Posterior vena cava (tissue), 2 donors: Measurements from ENCODE around the gene KCNJ13. TPM values are rescaled to one million over a fixed set of nuclear protein-coding genes. Genes with fewer than 3 reads are reported as not detected.

Experiments
- DNase-seq: peaks from one replicate; pipeline ENCODE4 v3.0.0-alpha.2; 2020; ENCODE audit warnings: low spot score
- intact Hi-C, 2 donors: fragments of 100-400 bp; cut with DNase I; formaldehyde crosslinking; loops; one replicate each; pipeline versions ENCODE4 v1.14.1 to v1.14.2; 2022 to 2023
- long read RNA-seq, 2 donors: library from polyadenylated mRNA; unstranded; transcript quantifications; one replicate each; pipeline ENCODE4 v2.0.0, GENCODE V29; 2020 to 2021
- total RNA-seq, 2 donors: library from RNA; stranded (reverse); fragmentation: NEBNext Ultra II Directional; extraction: Animal tissue kit (Norgen Biotek cat#: 25700); gene quantifications; one replicate each; pipeline ENCODE4 v1.2.1, GENCODE V29; 2021
- donor health status: DM: yes; HTN: yes; CAD: no.
- donor health status: DM: yes; HTN: yes; CAD: no.

KCNJ13 gene
- not detected for total RNA-seq
- long read RNA-seq, donor 1 = 0 reads
- long read RNA-seq, donor 2 = 0 reads

DNA sequence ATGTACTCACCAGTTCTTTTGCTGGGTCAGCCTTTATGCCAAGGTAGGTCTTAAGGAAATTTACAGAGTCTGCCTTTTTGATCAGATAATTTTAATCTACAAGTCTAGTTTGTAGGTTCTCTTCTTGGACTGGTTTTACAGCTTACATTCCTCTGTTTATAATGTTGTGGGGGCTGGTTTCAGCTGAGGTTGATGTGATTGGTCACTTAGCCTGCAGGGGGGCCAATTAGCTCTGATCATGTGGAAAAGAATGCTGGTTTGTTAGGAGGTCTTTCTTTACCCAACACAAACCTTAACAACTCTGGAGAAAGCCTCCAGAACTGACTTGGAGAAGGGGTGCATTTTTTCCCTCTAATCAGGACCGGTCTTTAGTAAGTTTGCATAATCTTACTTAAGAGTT lies at the start of gene KCNJ13:
Gene KCNJ13, minus strand, starts transcription at position 131 of the 400 bp plus-strand sequence. CDS start 5,203 bp downstream, outside the sequence.
- intact Hi-C loops = no loop called here
- DNase-seq = no peak

DNA sequence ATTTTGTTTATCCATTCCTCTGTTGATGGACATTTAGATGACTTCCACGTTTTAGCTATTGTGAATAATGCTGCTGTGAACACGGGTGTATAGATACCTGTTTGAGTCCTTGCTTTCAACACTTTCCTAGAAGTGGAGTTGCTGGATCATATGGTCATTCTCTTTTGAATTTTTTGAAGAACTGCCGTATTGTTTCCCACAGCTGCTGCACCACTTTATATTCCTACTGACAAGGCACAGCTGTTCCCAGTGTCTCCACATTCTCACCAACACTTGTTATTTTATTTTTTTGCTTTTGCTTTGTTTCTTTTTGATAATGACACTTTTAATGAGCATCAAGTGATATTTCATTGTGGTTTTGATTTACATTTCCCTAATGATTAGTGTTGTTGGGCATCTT lies 41.4 kb upstream of the KCNJ13 start:
- DNase-seq = no peak
- intact Hi-C loops = no loop called here

DNA sequence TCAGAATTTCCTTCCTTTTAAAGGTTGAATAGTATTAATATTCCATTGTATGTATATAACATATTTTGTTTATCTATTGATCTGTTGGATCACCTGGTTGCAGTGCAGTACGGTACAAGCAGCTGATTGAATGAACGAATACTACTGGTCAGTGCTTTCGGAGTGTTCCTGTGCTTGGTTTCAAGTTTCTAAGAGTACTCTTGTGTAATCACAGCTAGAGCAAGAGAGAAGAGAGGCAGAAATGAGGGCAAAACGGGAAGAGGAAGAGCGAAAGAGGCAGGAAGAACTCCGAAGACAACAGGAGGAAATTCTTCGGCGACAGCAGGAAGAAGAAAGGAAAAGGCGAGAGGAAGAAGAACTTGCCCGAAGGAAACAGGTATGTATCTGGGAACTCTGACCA lies 40.3 kb upstream of the KCNJ13 start:
- intact Hi-C loops = no loop called here

DNA sequence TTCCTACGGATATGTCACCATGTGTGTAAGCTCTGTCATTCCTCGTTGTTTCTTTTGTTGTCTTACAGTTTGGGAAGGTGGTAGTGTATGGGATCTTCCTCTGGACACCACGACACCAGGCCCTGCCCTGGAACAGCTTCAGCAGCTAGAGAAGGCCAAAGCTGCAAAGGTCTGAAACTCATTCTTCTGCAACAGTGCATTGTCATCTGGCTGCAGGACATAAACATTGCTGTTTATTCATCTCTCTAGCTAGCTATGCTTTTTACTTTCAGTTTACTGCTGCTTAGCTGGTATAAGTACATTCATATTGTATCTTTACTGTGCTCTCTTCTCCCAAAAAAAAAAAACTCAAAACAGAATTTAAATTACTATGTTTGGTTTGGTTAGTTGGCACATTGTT lies 39.2 kb upstream of the KCNJ13 start:
- DNase-seq = no peak
- intact Hi-C loops = no loop called here

More for the DNA sequence above, 40.3 kb upstream of the KCNJ13 start:
- DNase-seq = no peak

DNA sequence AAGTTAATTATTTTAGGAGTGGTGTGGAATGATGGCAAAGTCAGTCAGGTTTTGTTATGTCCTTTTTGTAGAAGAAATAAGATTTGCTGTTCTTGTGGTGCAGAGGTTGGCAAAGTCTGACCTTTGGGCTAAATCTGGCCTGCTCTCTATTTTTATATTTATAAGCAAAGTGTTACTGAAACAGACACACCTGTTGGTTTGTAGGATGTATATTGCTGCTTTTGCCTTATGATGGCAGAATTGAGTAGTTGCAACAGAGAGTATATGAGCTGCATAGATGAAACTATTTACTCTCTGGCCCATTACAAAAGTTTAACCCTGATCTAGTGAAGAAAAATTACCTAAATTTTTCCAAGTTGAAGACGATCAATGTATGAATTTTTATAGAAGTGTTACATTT lies 34.1 kb upstream of the KCNJ13 start:
- intact Hi-C loops = no loop called here
- DNase-seq = no peak

DNA sequence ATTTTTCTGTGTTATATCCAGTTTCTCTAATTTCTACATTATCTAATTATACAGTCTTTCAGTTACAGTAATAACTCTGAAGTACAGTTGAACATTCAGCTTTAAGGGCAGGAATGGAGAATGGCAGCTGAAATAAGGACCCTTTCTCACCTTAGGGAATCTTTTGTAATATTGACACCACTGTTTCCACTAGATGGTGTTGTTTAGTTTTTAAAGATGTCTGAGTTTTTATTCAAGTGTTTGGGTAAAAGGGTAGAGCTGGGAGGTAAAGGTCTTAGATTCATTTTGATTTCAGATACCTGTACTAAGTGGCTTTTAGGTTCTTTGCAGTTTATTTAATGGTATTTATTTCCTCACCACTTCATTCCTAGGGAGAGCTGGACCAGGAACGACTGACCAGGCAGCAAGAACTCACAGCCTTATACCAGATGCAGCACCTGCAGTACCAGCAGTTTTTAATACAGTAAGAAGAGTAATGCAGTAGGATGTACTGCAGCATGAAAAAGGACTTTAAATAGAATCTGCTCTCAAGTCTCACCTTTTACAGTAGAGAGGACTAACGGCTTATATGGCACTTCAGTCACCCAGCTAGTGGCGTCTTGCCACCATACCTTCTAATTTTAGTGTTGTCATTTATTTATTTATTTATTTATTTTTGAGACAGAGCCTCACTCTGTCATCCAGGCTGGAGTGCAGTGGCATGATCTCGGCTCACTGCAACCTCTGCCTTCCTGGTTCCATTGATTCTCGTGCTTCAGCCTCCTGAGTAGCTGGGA lies 33.2 kb upstream of the KCNJ13 start:
- DNase-seq = no peak
- intact Hi-C loops = no loop called here

DNA sequence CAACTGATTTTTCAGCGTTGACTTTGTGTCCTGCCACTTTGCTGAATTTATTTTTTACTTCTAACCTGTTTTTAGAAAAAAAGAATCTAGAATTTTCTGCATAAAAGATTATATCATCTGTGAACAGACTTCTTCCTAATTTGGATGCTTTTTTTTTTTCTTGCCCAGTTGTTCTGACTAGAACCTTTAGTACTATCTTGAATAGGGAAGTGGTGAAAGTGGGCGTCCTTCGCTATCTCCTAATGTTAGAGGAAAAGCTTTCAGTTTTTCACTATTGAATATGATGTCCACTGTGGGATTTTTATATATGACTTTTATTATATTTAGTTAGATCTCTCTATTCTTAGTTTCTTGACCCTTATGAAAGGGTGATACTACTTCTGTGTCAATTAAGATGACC lies 25.7 kb upstream of the KCNJ13 start:
- intact Hi-C loops = no loop called here
- DNase-seq = no peak

DNA sequence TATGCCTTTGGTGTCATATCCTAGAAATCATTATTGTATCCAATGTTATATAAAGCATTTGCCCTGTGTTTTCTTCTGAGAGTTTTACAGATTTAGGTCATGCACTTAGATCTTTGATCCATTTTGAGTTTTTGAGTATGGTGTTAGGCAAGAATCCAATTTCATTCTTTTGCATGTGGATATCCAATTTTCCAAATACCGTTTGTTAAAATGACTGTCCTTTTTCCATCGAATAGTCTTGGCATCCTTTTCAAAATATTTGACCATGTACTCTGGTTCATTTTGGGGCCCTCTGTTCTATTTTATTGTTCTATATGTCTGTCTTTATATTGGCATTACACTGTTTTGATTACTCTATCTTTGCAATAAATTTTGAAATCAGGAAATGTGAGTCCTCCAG lies 23.8 kb upstream of the KCNJ13 start:
- intact Hi-C loops = no loop called here
- DNase-seq = no peak

DNA sequence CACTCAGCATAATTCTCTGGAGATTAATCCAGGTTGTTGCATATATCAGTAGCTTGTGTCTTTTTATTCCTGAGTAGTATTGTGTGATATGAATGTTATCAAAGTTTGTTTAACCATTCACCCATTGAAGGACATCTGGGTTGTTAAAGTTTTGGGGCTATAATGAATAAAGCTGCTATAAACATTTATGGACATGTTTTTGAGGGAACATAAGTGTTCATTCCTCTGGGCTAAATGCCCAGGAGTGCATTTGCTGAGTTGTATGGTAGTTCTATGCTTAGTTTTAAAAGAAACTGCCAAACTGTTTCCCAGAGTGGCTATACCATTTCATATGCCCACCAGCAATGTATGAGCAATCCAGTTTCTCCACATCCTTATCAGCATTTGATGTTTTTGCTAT lies 21.8 kb upstream of the KCNJ13 start:
- DNase-seq = no peak
- intact Hi-C loops = no loop called here

DNA sequence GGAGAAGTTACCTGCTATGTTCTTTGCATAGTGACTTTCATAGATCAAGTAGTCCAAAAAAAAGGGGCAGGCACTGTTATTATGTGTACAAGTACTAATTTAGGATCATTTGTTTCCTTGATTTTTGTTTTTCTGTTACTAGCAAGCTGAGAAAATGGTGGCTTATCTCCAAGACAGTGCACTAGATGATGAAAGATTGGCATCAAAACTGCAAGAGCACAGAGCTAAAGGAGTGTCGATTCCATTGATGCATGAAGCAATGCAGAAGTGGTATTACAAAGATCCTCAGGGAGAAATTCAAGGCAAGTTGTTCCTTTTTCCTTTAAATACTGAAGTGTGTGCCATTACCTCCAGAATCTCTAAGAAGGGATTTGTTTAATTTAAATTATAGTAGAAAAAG lies 19.6 kb upstream of the KCNJ13 start:
- intact Hi-C loops = no loop called here
- DNase-seq = no peak

DNA sequence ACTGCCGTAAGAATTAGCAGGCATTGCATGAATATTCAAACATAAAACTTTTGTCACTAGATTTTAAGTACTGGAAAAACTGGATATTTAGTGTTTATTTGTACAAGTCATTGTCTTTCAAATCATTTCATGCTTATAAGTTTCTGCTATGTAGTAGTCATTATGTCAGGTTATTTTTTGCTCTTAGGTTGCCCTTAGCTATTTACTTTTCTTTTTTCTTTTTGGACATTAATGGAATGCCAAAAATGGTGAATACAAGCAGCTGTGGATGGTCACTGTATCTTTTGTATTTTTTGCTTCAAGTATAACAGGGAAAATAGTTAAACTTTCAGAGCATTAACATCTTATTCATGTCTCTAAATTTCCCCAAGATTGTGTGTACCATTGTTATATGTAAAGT lies 18.6 kb upstream of the KCNJ13 start:
- intact Hi-C loops = no loop called here
- no peak for DNase-seq

DNA sequence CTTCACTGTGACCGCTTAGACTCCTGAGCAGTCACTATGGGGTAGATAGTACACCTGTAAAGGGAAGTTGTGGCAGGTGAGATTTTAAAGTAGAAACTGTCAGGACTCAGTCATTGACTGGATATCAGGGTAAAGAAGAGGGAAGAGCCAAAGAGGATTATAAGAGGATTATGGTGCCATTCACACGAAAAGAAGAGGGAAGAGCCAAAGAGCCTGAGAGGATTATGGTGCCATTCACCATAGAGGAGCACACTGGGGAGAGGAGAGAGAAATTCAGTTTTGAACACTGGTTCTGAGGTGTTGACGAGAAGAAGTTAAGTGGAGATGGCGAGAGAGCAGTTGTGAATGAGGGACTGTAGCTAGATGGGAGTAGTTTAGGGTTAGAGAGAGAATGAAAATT lies 16.9 kb upstream of the KCNJ13 start:
- no peak for DNase-seq
- intact Hi-C loops = no loop called here

DNA sequence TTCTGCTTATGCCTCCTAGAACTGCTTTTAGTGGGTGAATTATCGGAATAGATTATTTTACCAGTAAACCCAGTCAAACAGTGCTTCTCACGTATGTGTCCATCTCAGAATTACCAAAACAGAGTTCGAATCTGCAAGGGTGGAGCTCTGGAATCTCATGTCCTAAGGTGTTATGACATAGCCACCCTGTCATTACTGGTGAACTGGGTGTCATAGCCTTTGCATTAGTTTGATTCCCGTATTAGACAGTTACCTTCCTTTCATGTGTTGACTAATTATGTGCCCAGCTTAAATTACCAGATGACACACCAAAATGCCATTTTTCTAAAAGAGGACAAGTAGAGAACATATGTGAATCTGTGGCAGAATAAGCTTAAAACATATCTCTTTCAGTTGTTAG lies 15.2 kb upstream of the KCNJ13 start:
- intact Hi-C loops = no loop called here
- DNase-seq = no peak

DNA sequence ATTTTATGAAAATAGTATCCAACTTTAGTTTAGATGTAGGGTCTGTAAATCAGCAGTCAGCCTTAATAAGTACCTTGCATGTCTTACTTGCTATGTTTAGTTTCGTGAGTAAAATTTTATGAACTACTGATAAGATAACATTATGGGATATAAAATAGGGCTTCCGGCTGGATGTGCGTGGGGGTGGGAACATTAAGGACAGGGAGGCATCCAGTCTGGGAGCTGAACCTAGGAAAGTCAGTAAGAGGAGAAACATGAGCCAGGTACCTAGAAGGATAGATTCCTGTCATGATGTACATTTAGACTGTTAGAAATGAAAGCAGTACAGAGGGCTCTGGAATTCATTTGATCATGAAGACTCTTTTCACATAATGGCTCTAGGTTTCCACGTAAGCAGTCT lies 12.7 kb upstream of the KCNJ13 start:
- intact Hi-C loops = no loop called here
- DNase-seq = no peak

DNA sequence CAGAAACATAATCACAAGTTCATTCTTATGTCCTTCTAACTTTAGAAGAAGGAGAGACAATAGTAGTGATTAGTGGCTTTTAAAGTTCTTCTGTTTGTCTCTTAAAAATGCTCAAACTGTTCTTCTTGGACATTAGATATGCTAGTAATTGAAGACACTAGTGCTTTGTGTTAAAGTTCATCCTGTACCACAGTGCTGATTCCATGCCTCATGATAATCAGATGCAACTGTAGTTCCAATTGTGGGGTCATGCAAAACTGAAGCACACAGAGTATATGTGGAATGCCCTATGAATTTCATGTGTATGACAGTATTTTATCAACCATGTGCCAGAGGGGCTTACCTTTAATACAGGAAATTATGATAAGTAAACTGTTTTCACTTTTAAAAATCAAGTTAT lies 11.4 kb upstream of the KCNJ13 start:
- intact Hi-C loops = no loop called here
- DNase-seq = no peak

DNA sequence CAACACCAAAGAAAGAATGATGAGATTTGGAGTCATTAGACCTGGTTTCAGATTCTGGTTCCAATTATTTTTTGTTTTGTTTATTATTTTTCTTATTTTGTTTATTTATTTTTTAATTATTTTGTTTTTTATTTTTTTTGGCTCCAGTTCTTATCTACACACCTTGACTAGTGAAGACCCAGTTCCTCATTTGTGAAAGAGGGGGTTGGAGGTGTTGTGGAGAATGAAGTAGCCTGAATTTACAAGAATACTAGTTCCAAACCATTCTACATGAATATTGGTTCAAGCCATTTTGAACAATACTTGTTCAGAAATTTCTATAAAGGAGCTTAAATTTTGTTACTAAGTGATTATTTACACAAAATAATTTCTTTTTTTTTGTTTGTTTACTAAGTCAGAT lies 6.9 kb upstream of the KCNJ13 start:
- no peak for DNase-seq
- intact Hi-C loops = no loop called here

DNA sequence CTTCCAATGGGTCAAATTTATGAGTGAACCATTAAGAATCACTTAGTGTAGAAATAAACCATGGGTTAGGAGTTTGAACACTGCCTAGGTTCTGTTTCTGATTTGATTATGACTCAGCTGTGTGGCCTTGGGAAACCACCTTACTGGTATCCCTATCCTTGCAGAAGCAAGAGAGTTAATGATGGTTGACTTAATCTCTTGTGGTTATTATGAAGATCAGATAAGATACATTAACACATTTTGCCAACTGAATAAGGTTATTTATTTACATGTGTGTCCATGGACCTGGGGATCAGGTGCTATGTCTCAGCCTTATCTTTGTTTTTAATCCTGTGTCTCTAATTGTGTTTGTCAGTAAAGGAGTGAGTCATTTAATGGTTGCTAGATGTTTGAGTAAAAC lies 5.4 kb upstream of the KCNJ13 start:
- no peak for DNase-seq
- intact Hi-C loops = loop anchor here in 1 of 2 donors (1.0 kb wide), 1 partner anchor 18 kb away; no protein-coding TSS in a partner anchor

DNA sequence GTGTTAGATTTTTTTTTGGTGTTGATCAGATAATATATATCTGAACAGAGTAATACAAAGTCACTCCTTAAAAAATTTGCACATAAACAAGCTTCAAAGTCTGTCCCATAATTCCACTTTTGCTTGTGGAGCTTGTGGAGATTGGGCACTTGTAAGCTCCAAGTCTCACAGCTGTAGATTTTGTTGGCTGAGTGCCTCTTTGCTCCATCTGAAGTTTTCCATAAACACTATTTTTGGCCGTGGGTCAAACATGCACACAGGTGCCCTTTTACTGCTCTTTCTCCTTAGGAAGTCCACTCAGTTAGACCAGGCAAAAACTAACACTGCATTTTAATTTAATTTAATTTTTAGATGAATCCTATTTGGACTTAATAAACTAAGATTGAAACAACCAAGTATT lies 3.6 kb upstream of the KCNJ13 start:
- DNase-seq = no peak
- intact Hi-C loops = no loop called here

DNA sequence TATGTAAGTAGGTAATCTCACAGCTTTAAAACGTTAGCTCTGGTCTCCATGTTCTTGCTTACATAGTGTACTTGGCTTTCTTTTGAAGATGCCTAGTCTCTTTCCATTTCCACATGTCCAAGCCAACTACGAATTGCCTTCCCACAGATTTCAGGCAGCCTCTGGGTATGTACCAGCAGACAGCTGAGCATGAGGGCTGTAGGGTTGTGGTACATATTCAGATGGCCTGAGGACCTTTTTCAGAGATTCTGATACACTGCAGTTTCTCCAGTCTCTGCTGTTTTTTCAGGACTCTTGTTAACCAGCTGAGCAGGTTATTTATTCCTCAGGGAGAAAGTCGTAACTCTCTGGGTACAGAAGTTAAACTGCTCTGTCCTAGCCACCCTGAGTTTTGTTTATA lies 3.1 kb upstream of the KCNJ13 start:
- no peak for DNase-seq
- intact Hi-C loops = no loop called here

DNA sequence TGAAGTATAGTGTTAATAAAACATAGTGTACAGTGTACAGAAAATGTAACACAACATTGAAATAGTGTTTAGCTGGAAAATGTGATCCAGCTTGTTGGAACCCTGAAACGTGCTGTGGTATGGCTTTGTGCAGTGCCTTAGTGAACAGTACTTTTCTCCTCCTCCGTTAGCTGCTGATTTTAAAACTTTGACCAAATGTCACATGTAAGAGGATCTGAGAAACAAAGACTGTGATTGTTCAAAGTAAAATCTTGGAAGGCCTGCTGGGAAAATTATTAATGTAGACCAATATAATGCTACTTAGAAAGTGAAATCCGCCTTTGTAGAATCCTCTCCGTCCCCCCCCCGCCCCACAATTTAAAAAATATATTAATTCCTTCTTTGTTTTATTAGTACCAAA lies 911 bp upstream of the KCNJ13 start:
- no peak for DNase-seq
- intact Hi-C loops = no loop called here

DNA sequence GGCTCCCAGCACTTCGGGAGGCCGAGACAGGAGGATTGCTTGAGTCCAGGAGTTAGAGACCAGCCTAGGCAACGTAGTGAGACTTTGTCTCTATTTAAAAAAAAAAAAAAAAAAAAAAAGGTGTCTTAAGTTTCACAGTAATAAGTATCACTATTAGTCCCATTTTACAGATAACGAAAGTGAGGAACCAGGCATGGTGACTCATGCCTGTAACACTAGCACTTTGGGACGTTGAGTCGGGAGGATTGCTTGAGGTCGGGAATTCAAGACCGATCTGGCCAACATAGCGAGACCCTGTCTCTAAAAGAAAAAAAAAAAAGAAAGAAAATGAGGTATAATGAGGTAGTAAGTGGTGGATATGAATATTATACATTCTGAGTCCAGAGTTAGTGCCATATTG lies 2.5 kb downstream of the KCNJ13 start:
- intact Hi-C loops = no loop called here

DNA sequence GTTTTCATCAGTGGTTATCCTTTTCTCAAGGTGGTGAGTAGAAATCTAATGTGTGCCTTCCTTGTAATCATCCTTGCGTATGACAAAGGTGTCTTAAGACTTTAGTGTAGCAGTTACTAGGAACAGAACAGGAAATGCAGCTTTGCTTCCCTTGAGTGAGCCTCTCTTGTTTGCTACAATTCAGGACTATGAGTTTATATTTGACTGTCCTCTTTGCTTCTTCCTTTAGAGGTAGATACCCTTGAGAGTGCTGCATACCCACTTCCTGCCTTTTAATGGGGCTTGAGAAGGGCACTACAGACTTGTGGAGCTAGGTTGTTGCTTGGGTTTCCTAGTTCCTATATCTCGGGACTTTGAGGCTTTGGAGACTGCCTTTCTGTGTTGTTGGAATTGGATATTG lies 3.8 kb downstream of the KCNJ13 start:
- no peak for DNase-seq
- intact Hi-C loops = no loop called here

More for the DNA sequence above, 2.5 kb downstream of the KCNJ13 start:
- no peak for DNase-seq
